T-helper 2 cell treated with Interferon-gamma antibody and Interleukin-4, amounts not matched to agents 100 ng/mL and 5 ng/mL, for 36 hours (primary cell): ENCODE data around the gene PSMA6. TPM values are rescaled to one million over a fixed set of nuclear protein-coding genes. Genes with fewer than 3 reads are reported as not detected.
"Not testable (repeated sequence)": the region's sequence is repeated elsewhere in the genome, so short reads cannot be mapped to it uniquely, and the experiment has no call there.

Source experiments
- intact Hi-C: fragments of 100-400 bp; cut with micrococcal nuclease; formaldehyde crosslinking; loops from one replicate; pipeline ENCODE4 v1.15.1; 2023
- total RNA-seq: library from RNA; stranded (reverse); gene quantifications from 2 replicates; pipeline ENCODE4 v1.2.3, GENCODE V29; 2022

Gene PSMA6
- 268 and 274 TPM in 2 replicates for total RNA-seq

- intact Hi-C loops = loop anchor here (1.0 to 10.0 kb wide), 8 partner anchors 9 to 827 kb away; partner anchors contain the start of genes BRMS1L, FAM177A1, NFKBIA and PRORP
These were observed at the start of gene PSMA6 for GRCh38 chr14:35292051-35292769. Gene PSMA6, plus strand, starts transcription at chr14:35292382. Its CDS starts 95 bp downstream, at chr14:35292477.

- intact Hi-C loops = loop anchor here (5.0 kb wide), 1 partner anchor 40 kb away; no protein-coding TSS in a partner anchor
These were observed 49.4 kb upstream of the PSMA6 start for GRCh38 chr14:35242599-35243311.

- intact Hi-C loops = loop anchor here (5.0 kb wide), 1 partner anchor 38 kb away; no protein-coding TSS in a partner anchor
These were observed 48.2 kb upstream of the PSMA6 start for GRCh38 chr14:35243956-35244355.

DNA sequence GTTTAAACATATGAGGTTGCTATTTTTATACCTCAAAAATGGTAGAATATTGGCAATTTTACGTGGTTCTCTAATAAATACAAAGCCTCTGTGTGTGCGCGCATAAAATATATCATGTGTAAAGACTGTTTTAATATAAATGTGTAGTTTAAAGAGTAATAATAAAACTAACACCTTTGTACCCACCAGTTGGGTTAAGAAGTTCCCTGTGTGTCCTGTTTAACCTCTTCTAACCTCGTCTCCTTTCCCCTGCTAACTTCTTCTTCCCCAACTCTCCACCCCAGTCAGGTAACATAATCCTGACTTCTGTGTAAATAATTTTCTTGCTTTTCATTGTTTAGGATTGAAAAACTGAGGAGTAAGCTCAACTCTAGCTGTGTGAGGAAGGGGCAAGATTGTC lies 47.6 kb upstream of the PSMA6 start:
- intact Hi-C loops = loop anchor here (5.0 kb wide), 1 partner anchor 38 kb away; no protein-coding TSS in a partner anchor

- intact Hi-C loops = no loop called here
These were observed 47.1 kb upstream of the PSMA6 start for GRCh38 chr14:35245051-35245450.

DNA sequence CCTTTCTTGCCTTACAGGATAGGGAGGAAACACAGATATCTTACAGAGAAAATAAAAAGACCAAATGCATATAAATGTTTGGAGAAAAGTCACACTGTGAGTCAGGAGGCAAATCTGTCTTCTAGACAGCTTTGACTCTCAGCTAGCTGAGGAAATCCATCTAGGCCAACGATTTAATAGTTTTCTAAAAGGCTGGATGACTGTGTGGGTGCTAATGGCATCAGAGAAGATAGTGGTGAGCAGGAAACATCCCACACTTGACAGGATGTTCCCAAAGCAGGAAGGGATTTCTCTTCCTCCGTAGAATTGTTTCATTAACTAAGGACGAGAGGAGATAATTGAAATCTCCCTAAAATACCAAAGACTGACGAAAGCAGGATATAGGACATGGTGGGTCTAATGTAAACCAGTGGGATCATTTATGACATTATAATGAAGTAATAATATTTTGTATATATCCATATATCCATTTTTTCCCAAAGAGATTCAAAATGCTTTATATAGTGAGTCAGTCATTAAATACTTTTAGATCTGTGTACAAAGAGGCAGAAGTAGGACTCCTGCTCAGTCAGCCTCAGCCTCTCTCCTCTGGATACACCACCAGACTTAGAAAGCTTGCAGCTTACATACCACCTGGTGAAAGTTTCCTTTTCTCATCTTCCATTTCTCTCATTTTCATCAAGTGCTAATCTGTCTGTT lies 44.3 kb upstream of the PSMA6 start:
- intact Hi-C loops = no loop called here

- intact Hi-C loops = no loop called here
These were observed 43.8 kb upstream of the PSMA6 start for GRCh38 chr14:35248476-35248788.

DNA sequence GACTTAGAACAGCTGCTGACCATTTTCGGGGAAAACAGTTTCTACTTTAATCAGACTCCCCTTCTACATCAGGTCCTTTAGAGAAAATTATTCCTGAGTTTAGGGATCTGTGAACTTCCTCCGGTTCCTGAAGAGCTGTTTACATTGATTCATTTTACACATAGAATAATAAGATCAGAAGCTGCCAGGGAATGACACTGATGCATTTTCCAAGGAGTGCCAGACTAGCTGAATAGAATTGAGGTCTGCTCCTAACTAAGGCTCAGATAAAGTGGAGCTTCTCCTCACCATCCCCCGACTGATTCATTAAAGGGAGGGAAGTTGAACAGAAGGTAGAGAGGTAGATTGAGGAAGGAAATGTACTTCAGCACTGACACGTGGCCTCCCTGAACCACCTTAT lies 41.9 kb upstream of the PSMA6 start:
- intact Hi-C loops = no loop called here

- intact Hi-C loops = no loop called here
These were observed 39.7 kb upstream of the PSMA6 start for GRCh38 chr14:35252451-35252868.

GRCh38 chr14:35253056-35253455 lies 39.1 kb upstream of the PSMA6 start:
- intact Hi-C loops = not testable (repeated sequence)

- intact Hi-C loops = not testable (repeated sequence)
These were observed 38.1 kb upstream of the PSMA6 start for GRCh38 chr14:35254034-35254622.

GRCh38 chr14:35254736-35255135 lies 37.4 kb upstream of the PSMA6 start:
- intact Hi-C loops = no loop called here

GRCh38 chr14:35255711-35256110 lies 36.5 kb upstream of the PSMA6 start:
- intact Hi-C loops = no loop called here

DNA sequence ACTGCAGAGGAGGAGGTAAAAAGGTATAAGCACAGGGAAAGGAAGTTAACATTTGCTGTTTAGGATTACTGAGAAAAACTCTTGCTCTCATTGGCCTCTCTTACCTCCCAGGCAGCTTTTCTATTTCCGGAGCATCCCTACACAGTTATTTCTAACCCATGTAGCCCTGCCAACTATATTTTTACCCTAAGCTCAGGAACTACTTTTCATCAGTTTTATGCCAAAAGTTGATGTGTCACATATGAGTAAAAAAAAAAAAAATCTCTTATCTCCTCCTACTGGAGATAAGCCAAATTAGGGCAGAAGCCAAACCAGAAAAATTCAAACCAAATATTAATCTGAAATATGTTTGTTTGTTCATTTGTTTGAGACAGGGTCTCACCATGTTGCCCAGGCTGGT lies 34.4 kb upstream of the PSMA6 start:
- intact Hi-C loops = no loop called here

- intact Hi-C loops = no loop called here
These were observed 33.8 kb upstream of the PSMA6 start for GRCh38 chr14:35258420-35258819.

DNA sequence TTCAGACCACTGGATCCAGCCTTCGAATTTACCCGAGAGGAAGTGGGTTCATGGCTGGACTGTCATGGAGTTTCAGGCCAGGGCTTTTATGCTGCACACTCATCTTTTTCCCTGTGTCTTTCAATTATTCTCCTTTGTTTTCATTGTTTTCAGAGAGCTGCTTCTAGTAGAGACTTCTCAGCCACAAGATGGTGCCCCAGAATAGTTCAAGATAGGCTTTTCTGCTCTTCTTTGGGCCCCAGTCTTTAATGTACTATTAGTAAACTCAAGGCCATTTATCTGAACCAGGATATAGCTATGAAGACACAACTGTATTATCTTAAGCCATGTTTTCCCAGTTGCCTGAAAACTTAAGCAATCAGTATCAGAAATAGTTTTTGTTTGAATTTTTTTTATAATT lies 30.4 kb upstream of the PSMA6 start:
- intact Hi-C loops = no loop called here

GRCh38 chr14:35262436-35262835 lies 29.7 kb upstream of the PSMA6 start:
- intact Hi-C loops = no loop called here

DNA sequence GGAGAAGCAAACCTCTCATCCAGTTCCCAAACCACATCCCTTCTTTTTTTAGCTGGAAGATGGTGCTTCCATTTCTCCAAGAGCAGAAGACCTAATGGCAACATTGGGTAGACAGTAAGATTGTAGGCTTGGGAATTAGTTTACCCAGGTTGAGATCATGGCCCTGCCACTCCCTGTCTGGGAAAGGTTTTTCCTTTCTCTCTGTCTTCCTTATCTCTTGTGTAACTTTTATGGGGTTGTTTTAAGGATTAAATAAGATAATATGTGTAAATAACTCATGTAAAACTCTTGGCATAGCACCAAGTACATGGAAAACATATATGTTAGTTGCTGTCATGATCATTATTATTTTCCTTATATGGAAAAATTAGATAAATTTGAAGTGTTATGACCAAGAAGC lies 23.2 kb upstream of the PSMA6 start:
- intact Hi-C loops = no loop called here

GRCh38 chr14:35274805-35275204 lies 17.4 kb upstream of the PSMA6 start:
- intact Hi-C loops = no loop called here

GRCh38 chr14:35277179-35277578 lies 15.0 kb upstream of the PSMA6 start:
- intact Hi-C loops = no loop called here

DNA sequence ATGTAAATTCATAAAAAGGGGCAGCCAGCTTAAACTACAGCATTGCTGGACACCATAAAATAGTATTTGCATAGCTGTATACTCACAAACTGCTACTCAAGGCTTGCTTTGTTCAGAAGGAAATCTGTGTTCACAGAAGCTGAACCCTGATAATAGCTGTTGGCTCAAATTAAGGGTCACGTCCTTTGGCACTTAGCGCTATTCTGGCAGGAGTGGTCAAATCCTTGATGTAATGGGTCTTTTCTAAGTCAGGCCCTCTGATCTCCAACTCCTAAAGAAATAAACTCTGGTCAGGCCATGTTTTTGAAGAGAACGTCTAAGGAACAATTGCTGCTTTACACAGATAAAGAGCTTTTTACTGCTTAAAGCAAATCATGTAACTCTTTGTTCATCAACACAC lies 12.8 kb upstream of the PSMA6 start:
- intact Hi-C loops = no loop called here

DNA sequence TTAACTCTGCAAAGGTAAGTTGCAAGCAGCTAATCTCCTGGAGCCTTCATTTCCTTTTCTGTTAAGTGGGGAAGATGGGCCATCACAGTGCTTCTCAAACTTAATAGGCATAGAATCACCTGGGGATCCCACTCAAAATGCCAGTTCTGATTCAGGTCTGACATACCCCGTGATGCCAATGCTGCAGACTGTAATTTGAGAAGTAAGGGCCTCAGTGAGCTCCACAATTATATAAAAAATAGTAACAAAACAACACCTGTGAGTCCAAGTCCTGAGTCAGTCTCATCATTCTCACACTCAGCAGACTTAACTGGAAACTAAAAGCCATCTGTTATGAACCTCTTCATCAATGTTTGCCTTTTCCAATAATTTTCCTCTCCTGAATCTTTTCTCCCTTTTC lies 10.8 kb upstream of the PSMA6 start:
- intact Hi-C loops = loop anchor here (5.0 kb wide), 1 partner anchor 39 kb away; no protein-coding TSS in a partner anchor
